GM12875 (cell line): ENCODE measurements around the gene FANK1.

ENCODE experiments used
- H3K4me3 ChIP-seq: one replicate; pipeline ENCODE4 v1.5.1; 2011; ENCODE audit warnings: low read depth, low read length, control low read depth
- TF ChIP-seq, protein P1 (sequence below): IDR thresholded peaks from 2 replicates; pipeline ENCODE4 v1.5.1; 2011; ENCODE audit warnings: low read depth, mild to moderate bottlenecking, control low read depth, inconsistent platforms, low read length, moderate library complexity, borderline replicate concordance; ENCODE audit not compliant: insufficient read depth

FANK1 gene

DNA sequence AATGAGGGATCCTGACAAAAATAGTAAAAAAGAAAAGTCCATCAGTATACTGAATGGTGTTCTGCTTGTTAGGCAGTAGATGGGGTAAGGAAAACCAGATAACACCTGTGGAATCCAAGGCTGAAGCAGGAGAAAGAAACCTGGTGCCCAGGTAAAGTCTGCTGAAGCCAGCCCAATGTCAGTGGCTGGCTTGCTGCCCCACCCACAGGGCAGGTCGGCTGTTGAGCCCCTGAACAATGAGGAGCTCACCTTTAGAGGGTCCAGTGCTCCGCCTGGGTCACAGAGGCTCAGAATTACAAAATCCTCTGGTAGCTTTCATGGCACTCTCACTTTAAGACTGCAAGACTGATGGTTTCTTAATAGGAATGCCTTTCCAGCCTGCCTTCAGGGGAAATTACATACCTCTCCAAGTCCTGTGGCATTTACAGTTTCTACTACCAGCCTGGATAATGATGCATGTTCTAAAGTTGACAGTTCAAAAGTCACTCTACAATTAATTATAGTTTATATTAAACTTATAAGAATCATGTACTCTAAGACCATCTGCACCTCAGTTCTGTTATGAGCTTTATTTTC is 39.1 kb upstream of the FANK1 start:
- H3K4me3 ChIP-seq: no peak overlapping the region
- TF ChIP-seq, protein P1, sequence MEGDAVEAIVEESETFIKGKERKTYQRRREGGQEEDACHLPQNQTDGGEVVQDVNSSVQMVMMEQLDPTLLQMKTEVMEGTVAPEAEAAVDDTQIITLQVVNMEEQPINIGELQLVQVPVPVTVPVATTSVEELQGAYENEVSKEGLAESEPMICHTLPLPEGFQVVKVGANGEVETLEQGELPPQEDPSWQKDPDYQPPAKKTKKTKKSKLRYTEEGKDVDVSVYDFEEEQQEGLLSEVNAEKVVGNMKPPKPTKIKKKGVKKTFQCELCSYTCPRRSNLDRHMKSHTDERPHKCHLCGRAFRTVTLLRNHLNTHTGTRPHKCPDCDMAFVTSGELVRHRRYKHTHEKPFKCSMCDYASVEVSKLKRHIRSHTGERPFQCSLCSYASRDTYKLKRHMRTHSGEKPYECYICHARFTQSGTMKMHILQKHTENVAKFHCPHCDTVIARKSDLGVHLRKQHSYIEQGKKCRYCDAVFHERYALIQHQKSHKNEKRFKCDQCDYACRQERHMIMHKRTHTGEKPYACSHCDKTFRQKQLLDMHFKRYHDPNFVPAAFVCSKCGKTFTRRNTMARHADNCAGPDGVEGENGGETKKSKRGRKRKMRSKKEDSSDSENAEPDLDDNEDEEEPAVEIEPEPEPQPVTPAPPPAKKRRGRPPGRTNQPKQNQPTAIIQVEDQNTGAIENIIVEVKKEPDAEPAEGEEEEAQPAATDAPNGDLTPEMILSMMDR: no peak

DNA sequence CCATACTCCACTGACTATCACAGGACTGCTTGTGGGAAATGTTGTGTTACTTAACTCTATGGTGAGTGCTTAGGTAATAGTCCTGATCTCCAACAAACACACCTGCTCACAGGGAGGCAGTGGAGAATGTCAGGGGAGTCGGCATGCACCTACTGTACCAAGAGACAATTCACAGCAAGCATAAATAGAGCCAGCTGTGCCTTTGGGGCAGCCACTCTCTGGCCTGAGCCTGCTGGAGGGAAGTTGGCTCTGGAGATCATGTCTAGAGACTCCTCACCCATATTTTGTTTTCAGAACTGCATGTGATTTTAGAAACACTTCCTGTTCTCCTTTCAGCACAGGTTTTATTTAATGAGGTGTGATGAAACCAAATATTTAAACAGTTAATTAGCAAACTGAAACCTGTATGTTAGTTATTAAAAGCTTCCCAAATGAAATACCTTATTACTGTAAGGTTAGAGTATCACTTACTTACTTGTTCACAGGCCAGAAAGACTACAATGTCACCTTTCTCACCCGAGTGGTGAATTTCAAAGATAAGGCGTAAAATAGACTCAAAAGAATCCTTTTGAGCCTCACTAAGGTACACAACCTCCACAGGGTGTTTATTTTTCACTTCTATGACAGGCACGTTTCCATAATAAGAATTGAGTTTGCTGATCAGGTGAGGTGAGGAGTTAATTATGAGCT is 37.1 kb upstream of the FANK1 start:
- TF ChIP-seq, protein P1: no peak
- no peak overlapping the region for H3K4me3 ChIP-seq

DNA sequence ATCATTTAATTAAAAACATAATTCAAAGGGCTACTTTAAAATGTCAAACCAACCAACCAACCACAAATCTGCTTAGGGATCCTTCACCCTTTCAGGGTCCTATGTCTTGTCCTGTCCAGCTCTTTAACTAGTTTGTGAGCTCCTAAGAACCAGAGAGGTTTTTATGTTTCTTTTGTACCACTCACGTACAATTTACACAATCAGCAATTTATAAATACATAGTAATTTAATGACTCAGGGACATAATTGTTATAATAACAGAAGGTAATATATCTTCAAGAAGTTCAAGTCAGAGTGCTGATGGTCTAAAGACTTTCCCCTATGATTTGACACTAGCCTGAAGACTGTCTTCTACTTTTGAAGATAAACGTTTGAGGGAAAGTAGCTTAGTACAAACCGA is 31.2 kb upstream of the FANK1 start:
- TF ChIP-seq, protein P1: no peak
- H3K4me3 ChIP-seq: no peak overlapping the region

DNA sequence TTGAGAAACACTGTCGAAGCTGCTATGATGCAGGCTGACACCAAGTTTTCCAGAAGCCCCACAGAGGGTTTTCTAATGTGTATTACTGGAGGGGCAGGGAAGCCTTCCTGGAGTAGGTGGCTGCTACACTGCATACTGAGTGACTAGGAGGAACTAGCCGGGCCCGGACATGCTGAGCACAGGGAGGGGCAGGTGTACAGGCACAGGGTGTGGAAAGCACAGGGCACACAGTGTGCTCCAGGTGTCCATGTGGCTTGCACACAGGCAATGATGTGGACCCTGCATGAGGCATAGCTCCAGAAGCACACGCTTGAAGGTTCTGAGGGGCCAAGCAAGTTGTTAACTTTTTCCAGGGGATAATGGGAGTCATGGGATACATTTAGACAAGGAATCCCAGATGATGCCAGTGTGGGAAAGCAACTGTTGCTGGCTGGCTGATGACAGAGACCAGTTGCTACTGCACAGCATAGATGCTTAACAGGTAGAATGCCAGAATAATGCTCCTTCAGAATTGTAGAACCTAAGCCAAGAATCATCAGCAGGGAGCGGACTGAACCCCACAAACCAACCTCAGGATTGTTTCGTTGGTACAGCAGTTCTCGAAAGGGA is 29.8 kb upstream of the FANK1 start:
- TF ChIP-seq, protein P1: no peak
- H3K4me3 ChIP-seq: no peak overlapping the region

DNA sequence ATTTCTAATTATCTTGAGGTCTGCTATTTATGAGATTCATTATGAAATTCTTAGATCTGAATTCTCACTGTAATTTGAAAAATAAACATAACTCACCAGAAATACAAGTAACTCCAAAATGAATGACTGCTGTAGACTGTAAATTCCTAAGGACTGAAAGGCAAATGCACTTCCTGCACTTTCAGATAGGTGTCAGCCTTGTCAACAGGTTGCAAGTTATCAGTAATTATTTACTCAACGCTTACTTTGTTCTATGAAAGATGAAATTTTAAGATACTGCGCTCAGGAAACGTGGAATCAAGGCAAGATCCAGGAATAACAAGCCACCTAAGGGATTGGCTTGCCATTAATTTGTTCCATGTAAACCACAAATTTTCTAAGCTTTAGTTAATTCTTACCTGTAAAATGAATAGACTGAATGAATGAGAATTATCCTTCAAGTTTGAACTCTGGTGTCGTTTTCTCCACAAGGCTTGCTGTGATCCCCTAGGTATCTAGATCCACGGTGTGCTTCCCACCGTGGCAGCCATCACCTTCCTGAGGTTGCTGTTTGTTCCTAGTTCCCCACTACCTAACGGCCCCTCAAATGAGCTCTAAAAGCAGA is 27.9 kb upstream of the FANK1 start:
- TF ChIP-seq, protein P1: peak; percentile 62; the same call in 1 of the 2 replicates
- no peak overlapping the region for H3K4me3 ChIP-seq

DNA sequence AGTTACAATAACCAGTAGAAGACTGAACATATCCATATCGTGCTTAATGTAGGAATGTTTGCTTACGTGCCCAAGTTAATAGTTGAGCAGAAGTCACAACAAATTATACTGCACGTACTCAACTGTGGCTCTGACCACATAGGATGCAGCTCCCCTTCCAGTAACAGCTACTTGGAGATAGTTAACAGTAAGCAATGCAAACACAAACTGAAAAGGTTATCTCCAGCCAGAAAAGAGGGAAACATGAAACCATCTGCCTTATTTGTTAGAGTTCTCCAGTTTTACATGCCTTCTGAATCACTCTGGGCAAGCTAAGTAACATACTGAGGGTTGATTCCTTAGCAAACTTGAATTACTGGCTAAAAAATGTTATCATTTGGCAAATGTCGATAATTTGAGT is 25.0 kb upstream of the FANK1 start:
- H3K4me3 ChIP-seq: no peak overlapping the region
- TF ChIP-seq, protein P1: no peak
